HG03460 (cell line): ENCODE results near the gene CCDC187.

Source experiments
- ATAC-seq: cut with Tn5 transposase; IDR thresholded peaks from one replicate; pipeline ENCODE4 v1.9.1; 2021; ENCODE audit not compliant: unreplicated experiment

CCDC187 gene

DNA sequence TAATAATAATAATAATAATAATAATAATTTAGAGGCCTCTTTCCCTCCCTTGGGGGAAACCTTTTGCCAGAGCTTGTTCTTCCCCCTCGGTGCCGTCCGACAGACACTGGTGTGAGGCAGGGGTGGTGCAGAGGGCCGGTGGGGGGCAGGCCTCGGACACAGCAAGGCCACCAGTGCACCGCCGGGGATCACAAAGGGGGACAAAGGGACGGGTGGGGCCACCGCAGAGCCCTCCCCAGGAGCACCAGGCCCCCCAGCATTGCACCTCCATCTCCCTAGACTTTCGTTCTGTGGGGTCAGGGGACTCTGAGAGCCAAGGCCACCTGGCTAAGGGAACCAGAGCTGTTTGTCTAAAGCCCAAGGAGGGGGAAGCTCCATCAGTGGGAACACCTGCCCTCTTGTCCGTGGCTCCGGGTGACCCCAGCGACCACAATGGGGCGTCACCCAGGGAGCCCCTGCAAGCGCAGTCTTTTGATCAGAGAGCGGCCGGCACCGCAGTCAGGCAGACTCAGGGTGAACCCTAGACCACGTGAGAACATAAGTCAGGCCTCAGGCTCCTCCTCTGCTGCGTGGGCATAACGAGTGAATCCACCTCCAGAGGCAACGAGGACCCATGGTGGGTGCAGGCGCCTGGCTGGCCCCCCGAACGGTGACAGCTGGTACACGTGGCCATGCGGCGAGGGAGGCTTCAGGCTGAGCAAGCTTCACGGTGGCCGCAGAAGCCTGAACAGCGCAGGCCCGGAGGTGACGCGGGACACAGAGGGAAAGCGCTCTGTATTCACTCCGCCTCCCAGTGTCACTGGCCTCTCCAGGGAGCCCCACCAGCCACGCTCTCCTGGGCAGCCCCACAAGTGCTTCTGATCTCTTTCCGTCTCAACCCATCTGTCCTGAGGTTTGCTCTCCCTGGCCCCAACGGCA lies 46.3 kb downstream of the CCDC187 start:
- no peak for ATAC-seq

DNA sequence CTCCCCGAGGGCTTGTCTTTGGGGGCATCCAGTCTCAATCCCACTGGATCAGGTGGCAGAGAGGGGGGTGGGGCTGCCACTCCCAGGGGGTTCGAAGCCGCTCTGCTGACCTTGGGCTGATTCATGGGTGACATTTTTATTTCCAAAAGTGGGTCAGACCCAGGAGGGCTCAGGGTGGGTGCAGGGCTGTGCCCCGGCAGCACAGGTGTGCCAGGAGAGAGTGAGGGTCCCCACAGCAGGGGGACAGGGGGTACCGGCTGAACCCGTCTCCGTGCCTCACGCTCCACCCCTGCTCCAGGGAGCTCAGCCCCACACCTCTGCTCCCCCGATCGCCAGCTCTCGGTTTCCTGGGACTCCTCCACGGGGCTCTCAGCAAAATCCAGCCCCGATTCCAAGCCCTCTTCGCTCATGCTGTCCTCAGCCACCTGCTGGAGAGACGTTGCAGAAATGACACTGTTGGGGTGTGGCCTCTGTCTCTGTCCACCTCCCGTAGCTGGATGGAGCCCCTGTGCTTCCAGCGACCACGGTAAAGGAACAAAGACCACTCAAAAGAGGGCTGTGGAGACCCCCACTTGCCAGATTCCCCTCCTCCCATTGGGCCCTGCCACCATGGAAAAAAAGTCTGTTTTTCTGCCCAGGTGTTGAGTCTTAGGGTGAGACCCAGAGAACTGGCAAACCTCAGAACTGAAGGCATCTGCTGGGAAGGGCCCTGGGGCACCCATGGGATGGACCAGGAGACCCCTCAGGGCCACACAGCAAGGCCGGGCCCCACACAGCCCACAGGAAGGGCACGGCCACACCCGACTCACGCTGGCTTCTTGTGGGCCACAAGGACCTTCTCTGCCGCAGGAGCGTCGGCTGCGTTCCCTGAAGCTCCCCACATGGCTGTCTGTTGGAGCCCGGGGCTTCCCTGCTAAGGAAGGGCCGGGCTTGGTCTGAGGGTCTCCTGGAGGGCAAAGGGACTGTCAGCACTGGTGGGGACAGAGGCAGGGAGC lies 47.7 kb downstream of the CCDC187 start:
- no peak for ATAC-seq

DNA sequence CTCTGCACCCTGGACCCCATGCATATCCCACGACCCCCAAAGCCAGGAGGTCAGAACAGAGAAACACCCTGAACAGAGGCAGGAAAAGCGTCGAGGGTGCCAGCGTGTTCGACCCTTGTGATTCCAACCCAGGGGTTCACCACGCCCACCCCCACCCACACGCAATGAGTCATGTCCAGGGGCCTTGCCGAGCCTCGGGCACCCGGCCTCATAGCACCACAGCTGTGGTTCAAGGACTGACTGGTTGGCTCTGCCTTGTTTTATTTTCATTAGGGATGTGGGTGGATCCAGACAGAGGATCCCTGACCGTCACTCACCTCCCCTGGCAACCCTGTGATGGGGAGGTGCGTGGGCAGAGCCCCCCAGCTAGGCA lies 48.7 kb downstream of the CCDC187 start:
- no peak for ATAC-seq

DNA sequence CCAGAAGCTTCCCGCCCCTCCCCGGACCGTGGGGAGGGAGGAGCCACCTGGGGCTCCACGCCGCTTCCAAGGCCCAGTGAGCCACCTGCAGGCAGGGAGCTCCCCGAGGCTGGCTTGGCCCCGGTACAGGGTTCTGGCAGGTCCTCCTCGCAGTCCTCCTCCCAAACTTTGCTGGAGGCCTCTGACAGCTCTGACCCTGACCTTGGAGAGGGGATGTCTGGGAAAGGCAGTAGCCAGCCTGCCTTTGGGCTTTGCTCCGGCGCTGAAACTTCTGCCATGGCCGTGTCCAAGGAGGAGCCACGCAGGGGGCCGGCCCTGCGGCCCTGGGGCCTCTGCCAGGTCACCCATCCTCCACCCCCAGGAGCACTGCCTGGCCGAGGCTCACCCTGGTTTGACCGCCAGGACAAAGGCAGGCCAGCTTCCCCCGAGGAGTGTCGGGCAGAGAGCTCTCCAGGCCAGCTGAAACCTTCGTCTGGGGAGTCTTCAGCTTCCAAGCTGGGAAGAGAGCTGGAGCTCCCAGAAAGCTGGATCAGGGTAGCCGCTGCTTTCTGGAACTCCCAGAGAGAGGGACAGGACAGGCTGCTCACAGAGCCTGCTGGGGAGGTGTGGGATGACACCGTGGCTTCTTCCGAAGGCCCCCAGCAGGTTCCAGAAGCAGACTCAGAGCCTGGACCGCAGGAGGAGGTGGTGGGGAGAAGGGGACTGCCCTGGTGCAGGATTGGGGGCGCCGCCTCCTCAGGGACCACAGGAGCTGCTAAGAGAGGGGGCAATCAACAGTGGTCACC lies 49.3 kb downstream of the CCDC187 start:
- no peak for ATAC-seq

DNA sequence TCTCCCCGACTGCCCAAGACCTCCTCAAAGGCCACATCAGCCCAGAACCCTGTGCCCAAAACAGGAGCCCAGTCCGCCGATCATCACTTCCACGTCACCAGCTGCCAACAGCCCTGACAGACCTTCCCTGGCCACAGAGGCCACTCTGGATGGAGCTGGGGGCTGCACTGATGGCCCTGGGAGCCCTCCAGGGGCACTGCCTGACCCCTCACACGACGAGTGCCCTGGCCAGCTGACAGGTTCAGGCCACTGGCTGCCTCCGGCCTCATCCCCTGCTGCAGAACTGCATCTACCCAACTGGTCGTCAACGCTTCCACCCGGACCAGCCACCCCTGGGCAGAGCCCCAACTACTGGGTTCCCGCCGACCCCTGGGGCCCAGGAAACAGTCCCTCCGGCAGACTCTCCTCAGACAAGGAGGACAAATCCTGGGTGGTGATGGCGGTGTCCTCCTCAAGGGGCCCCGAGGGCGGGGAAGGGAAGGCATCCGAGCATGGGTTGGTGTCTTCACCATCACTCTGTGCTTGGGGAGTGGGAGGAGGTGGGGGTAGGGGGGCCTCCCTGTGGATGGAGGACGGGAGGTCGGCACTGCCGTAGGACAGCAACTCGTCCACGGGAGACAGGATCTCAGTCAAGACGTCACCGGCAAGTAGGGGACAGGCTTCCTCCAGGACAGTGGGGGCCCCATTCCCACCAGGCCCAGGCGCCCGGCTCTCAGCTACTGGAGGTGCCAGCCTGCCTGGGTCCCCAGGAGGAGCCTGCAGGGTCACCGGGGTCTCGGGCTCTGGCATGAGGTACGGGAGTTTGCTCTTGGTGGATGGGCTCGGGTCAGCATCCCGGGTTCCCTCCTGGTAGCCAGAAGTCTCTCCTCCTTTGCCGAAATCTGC lies 50.4 kb downstream of the CCDC187 start:
- ATAC-seq = no peak

DNA sequence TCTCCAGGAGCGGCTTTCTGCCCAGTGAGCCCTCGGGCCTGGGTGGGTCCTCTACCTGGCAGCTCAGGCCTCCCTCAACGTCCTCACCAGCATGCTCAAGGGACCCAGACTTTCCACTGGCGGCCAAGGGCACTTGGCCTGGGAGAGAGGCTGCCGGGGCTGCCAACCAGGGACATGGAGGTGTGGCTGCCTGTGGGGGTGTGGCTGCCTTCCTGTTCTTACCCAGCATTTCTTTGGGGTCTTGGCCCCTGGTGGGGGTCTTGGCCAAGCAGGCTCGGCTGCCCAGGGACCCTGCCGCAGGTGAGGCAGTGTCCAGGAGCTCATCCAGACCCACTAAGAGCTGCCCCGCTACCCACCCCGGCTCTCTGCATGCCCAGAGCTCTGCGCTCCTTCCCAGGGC lies 51.0 kb downstream of the CCDC187 start:
- no peak for ATAC-seq

DNA sequence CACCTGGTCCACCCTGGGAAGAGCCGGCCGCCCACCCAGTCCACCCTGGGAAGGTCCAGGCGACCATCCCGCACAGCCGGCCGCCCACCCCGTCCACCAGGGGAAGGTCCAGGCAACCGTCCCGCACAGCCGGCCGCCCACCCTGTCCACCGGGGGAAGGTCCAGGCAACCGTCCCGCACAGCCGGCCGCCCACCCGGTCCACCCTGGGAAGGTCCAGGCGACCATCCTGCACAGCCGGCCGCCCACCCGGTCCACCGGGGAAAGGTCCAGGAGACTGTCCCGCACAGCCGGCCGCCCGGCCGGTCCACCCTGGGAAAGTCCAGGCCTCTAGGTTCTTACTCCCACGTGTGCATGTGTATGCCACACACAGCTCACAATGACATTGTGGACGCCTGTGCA lies 51.6 kb downstream of the CCDC187 start:
- ATAC-seq = no peak

DNA sequence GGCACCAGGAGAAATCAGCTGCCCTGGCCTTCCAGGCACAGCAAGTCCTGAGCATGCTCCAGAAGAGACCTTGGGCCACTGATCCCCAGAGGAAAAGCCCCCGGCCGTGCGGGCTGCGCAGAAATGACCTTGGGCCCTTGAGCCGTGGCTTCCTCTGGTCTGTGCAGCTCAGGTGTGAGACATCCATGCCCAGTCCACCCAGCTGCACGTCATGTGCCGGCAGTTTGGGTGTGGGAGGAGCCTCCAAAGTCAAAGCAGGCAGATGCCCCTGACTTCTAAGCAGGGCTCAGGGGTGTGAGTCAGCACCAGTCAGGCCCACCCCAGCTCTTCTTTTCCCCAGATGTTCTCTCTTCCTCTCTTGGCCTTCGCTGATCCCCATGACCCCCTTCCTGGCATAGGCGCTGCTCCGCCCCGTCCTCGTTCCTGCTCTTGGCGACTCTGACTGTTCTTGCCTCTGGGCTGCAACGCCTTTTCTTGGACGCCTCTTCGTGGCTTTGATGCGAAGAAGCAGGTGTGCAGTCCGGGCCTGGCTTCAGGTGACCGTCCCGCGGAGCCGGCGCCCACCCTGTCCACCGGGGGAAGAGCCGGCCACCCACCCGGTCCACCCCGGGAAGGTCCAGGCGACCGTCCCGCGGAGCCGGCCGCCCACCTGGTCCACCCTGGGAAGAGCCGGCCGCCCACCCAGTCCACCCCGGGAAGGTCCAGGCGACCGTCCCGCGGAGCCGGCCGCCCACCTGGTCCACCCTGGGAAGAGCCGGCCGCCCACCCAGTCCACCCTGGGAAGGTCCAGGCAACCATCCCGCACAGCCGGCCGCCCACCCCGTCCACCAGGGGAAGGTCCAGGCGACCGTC lies 52.4 kb downstream of the CCDC187 start:
- no peak for ATAC-seq

DNA sequence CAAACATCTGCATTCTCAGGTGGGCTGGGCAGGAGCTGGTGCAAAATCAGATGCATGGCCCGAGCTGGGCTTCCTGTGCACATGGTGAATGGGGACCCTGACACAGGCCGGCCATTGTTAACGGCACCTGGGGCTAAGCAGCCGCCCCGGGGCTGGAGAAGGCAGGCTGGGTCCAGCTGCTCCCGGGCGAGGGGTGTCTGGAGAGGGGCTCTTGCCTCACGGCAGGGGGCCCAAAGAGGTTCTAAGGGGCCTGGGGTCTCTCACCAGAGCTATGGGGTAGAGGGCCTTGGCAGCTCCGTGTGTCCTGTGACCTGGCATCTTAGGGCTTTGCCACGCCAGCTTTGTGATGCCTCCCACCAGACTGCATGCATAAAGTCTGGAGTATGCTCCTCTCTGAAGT lies 53.2 kb downstream of the CCDC187 start:
- ATAC-seq = no peak

DNA sequence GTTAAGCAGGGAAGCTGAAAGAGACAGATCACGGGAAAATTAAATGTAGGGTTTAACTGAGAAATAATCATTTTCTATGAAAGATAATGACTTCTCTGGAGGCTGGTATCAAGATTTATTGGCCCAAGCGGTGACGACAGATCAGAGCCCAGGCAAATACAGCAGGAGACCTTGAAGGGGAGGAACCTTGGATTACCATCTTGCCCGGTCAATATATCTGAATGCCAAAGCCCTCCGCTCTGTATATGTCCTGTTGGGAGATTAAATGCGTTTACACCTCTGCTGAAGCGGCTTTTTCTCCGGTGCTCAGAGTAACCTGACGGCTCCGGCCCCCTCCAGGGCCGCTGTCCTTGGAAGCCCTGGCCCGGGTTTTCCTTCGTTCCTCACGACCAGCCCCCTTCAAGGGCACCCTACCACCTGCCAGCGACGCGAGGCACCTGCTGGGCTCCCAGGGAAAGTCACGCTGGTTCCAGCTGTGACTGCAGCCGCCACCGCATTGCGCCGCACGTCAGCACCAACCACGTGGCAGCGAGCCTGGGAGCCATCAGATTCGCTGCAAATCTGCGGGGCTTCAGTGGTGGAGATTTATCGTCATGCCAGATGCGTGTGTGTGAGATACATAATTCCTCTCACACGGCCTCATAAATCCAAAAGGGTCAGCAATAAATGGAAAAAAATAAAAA lies 53.9 kb downstream of the CCDC187 start:
- ATAC-seq = no peak

DNA sequence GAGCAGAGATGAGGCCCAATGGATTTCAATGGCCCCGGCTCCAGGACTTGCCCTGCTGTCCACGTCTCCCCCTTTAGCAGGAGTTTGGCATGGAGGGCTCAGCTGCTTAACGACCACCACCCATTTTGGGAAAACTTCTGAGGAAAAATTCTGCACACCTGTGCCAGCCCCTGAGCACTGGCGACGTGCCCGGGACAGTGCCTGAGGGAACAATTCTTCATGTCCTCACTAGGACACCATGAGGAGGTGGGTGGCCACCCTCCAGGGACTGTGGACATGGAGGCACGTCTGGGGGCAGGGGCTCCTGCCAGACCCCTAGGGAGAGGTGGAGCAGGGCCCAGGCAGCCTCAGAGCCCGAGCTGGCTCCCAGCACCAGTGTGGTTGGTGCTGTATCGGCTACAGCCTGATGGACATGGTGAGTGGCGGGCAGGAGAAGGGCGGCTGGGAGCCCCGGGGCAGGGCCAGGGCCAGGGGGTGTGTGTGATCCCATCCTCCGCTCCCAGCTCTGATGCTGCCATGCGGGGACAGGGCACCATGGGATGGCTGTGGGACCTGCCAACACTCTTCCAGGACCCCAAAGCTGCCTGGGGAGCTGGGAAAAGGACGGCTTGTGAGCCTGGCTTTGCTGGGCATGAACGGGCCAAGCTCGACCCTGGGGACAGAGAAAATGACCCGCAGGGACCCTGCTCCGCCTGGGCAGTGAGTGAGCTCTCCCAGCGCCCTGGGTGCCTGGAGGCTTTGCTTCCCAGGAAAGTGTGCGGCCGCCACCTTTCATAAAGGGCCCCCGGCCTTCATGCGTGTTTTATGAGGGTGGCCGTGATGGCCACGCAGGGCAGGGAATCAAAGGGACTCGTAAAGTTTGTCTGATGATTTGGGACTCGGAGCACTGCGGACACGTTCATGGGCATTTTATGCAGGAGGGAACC lies 54.7 kb downstream of the CCDC187 start:
- no peak for ATAC-seq

DNA sequence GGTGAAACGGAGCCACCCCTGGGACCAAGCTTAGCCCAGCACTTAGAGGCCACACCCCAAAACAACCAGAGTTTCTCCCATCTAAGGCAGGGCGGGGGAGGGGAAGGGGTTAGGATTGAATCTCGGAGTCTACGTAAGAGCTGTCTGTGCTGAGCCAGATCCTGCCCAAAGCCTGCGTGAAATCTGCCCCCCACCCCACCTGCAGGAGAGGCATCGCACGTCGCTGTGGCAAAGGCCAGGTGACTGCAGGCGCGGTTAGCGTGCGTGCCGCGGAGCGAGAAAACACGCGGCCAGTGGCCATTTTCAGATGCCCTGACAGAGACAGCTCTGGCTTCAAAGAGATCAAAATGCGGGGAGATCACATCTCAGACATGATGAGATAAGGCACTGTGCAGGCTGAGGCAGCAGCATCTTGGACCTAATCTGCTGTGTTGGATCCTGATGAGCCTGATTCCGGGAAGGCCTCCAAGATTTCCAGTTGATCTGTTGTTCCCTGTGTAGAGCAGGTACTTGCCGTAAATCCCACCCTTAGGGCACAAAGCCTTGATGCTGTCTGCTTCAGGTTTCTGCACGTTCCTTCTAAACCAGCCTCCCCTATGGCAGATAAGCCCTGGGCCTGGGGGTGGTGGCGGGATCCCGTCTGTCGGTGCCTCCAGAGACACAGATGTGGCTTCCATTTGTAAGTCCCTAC lies 55.8 kb downstream of the CCDC187 start:
- no peak for ATAC-seq

DNA sequence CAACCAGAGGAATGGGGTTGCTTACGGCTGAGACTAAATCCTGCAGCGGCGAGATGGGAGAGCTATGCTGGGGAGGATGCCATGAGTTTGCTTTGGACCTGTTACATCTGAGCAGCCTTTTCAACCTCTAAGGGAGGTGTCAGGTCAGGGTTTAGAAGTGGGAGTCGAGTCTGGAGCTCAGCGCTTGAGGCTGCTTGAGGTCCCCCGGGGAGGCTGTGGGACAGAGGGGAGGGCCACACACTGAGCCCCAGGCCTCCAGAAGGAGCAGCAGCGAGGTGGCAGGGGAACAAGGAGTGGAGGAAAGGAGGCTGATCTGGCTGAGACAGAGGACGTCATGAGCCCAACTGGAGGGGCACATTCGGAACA lies 56.4 kb downstream of the CCDC187 start:
- no peak for ATAC-seq

DNA sequence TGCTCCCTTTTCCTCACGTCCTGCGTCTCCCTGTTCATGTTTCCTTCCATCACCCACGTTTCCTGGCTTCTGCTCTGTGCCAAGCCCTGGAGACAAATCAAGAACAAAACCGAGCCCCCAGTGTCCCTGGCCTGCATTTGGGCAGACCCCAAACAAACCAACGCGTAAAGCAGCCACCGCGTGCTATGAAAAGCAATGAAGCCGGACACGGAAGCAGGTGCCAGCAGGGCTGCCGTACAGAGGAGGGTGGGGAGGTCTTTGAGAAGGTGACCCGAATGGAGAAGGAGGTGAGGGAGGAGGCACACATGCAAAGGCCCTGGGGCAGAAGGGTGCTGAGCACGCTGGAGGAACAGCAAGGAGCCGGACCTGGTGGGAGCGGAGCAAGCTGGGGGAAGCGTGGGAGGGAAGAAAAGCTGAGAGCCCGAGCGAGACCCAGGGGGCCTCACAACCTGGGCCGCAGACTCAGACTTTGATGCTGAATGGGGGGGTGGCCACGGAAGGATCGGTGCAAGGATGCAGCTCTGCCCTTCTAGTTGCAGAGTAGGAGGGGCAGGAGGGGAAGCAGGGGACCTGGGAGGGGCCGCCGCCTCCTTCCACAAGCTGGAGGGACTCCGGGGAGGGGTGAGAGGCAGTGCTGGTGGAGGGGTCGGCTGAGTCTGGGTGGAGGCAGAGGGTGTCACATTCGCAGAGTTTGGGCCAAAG lies 56.9 kb downstream of the CCDC187 start:
- ATAC-seq = no peak

DNA sequence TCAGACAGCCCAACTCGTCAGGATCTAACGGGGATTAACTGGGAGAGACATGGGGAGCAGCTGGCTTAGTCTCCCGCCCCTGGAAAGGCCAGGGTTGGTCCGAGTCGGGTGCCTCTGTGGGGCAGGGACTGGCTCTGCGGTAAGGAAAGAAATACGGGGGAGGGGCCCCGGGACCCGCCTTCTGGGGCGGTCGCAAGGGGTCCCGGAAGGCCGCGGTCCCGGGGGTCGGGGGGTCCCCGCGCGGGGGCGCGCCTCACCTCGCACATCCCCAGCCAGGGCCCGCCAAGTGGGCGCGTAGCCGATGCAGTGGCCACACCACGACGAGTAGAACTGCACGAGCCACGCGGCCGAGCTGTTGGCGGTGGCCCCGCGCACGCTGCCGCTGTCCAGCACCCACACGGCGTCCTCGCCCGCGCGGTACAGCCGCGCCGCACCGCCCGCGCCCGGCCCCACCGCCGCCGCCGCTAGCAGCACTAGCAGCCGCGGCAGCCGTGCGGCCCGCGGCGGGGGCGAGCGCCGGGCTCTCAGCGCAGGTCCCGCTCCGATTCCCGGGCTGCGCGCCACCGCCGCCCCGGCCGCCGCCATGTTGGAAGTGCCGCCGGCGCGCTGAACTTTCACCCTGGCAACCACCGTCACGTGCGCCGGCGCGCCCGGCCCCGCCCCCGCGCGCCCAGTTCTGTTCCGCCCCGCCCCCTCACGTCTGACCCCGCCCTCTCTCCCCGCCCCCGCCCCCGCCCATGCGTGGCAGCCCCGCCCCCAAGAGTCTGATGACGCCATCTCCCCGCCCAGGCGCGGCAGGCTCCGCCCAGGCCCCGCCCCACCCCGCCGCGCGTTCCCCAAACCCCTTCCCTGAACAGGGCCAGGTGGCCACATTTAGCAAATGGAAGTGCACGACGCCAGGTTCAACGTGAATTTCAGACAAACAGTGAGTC lies 58.4 kb downstream of the CCDC187 start, which contains the start of gene QSOX2:
Gene QSOX2 (minus strand): TSS at position 594 of the 932 bp plus-strand sequence. CDS start 9 bp downstream, at position 585.
- ATAC-seq = peak; percentile 31
